HepG2 (cell line): Measurements from ENCODE around the gene CCDC117. TPM values are rescaled to one million over a fixed set of nuclear protein-coding genes. Genes with fewer than 3 reads are reported as not detected.

ENCODE experiments used
- ARID4A ChIP-seq: sonication (generic); formaldehyde crosslinking; IDR thresholded peaks from 2 replicates; pipeline ENCODE4 v1.5.0; 2020; ENCODE audit warnings: mild to moderate bottlenecking, missing genetic modification reagents, borderline replicate concordance
- ASH2L ChIP-seq: fragments of 300-600, 200-600 bp; sonication (generic); IDR thresholded peaks from 2 replicates; pipeline ENCODE4 v1.7.0; 2017; ENCODE audit warnings: low read depth, mild to moderate bottlenecking, moderate library complexity, mixed read lengths, low read length; ENCODE audit not compliant: insufficient read length
- BCL3 ChIP-seq: sonication (generic); formaldehyde crosslinking; IDR thresholded peaks from 2 replicates; pipeline ENCODE4 v1.5.1; 2020; ENCODE audit warnings: mild to moderate bottlenecking, missing genetic modification reagents, moderate library complexity
- CHD4 ChIP-seq: fragments of 200-600 bp; sonication (generic); IDR thresholded peaks from 2 replicates; pipeline ENCODE4 v1.7.0; 2017; ENCODE audit warnings: mild to moderate bottlenecking, low read length, borderline replicate concordance
- GATA4 ChIP-seq: sonication (generic); IDR thresholded peaks from 2 replicates; pipeline ENCODE4 v1.6.1; 2016; ENCODE audit warnings: antibody characterized with exemption, low read depth, borderline replicate concordance
- KLF6 ChIP-seq: IDR thresholded peaks from 2 replicates; pipeline ENCODE4 v1.8.0; 2016; ENCODE audit warnings: missing biosample characterization, missing genetic modification reagents
- PAX8 ChIP-seq: sonication (generic); formaldehyde crosslinking; IDR thresholded peaks from 2 replicates; pipeline ENCODE4 v1.8.0; 2022; ENCODE audit warnings: mild to moderate bottlenecking, missing genetic modification reagents, borderline replicate concordance
- REST ChIP-seq, 2 experiments: IDR thresholded peaks; 2 replicates each; pipeline ENCODE4 v1.6.1; 2011 to 2012; ENCODE audit warnings: low read length in 2 of 2, borderline replicate concordance in 1 of 2, low read depth in 1 of 2, mild to moderate bottlenecking in 1 of 2, moderate library complexity in 1 of 2
- RFX5 ChIP-seq: IDR thresholded peaks from 2 replicates; pipeline ENCODE4 v1.6.1; 2011; ENCODE audit warnings: low read depth, low read length, improper control_type of control experiment
- TARDBP ChIP-seq: sonication (generic); formaldehyde crosslinking; IDR thresholded peaks from 2 replicates; pipeline ENCODE4 v1.8.0; 2022; ENCODE audit warnings: mild to moderate bottlenecking, missing genetic modification reagents
- ZBTB1 ChIP-seq: sonication (generic); formaldehyde crosslinking; IDR thresholded peaks from 2 replicates; pipeline ENCODE4 v1.4.0; 2020; ENCODE audit warnings: missing genetic modification reagents, borderline replicate concordance
- ZBTB25 ChIP-seq: IDR thresholded peaks from 2 replicates; pipeline ENCODE4 v1.6.1; 2018; ENCODE audit warnings: missing genetic modification reagents
- ZMYM4 ChIP-seq: sonication (generic); formaldehyde crosslinking; IDR thresholded peaks from 2 replicates; pipeline ENCODE4 v1.8.1; 2023; ENCODE audit warnings: mild to moderate bottlenecking, missing genetic modification reagents
- ZNF17 ChIP-seq: sonication (generic); formaldehyde crosslinking; IDR thresholded peaks from 2 replicates; pipeline ENCODE4 v1.5.0; 2020; ENCODE audit warnings: mild to moderate bottlenecking, missing genetic modification reagents
- ZNF24 ChIP-seq: fragments of 450-650 bp; IDR thresholded peaks from 2 replicates; pipeline ENCODE4 v1.6.1; 2017; ENCODE audit warnings: antibody characterized with exemption, mild to moderate bottlenecking
- ZNF296 ChIP-seq: sonication (generic); formaldehyde crosslinking; conservative IDR thresholded peaks from 2 replicates; pipeline ENCODE4 v1.5.0; 2020; ENCODE audit warnings: mild to moderate bottlenecking, missing genetic modification reagents
- ZNF350 ChIP-seq: sonication (generic); formaldehyde crosslinking; IDR thresholded peaks from 2 replicates; pipeline ENCODE4 v1.4.0; 2020; ENCODE audit warnings: mild to moderate bottlenecking, low read depth, missing genetic modification reagents, borderline replicate concordance
- ZNF737 ChIP-seq: sonication (generic); formaldehyde crosslinking; IDR thresholded peaks from 2 replicates; pipeline ENCODE4 v1.5.0; 2020; ENCODE audit warnings: missing genetic modification reagents, mild to moderate bottlenecking, borderline replicate concordance
- polyA plus RNA-seq, 8 experiments: library from polyadenylated mRNA; depleted of rRNA in 3 of 8; stranded (reverse) in 7 of 8; unstranded in 1 of 8; fragments of >200 nt; fragmentation: Illumina TruSeq in 4 of 8; extraction: Trizol in 4 of 8; gene quantifications; 2 replicates each; pipeline versions ENCODE4 v1.2.1 to v1.2.3, GENCODE V29; 2011 to 2016; ENCODE audit warnings: low read depth in 4 of 8, missing spikeins in 1 of 8, mixed read lengths in 1 of 8; ENCODE audit not compliant: insufficient read depth in 1 of 8
- total RNA-seq, 5 experiments: library from RNA; depleted of rRNA; stranded (reverse); fragments of >200 nt; fragmentation: Illumina TruSeq; extraction: Trizol; gene quantifications; 2 replicates each; pipeline ENCODE4 v1.2.3, GENCODE V29; 2016; ENCODE audit warnings: low read depth in 1 of 5

CCDC117 gene
- total and polyA plus RNA-seq, 2 of the 13 experiments (the other 11 are each of a cell fraction or from before 2014, with no cell fraction given), result 12.6 to 34.2 TPM

GRCh38 chr22:28819253-28820096 is 47.0 kb downstream of the CCDC117 start (continued):
- TF ChIP-seq REST (IDR thresholded peaks at IDR 0.05; ENCODE audit: borderline replicate concordance in 1 of 2, low read depth in 1 of 2, low read length in 2 of 2) (peak in 1 of 2 experiments; percentile 54; a peak in 1 of 4 replicates), KLF6 (CRISPR knock-in tag) (no peak), ASH2L (peak; percentile 36), CHD4 (peak; percentile 83; the same call in 1 of the 2 replicates), ZMYM4 (peak; percentile 70), ZBTB1 (CRISPR knock-in tag) (no peak), PAX8 (CRISPR knock-in tag) (no peak), TARDBP (CRISPR knock-in tag) (no peak), ARID4A (CRISPR knock-in tag) (peak; percentile 45; the same call in 1 of the 2 replicates), BCL3 (CRISPR knock-in tag) (no peak), ZNF350 (CRISPR knock-in tag) (peak; percentile 26; the same call in 1 of the 2 replicates), ZNF24 (no peak), ZNF296 (CRISPR knock-in tag) (no peak), GATA4 (0 out of 2 replicates have a peak, but pooled peaks have one; percentile 53), ZNF17 (no peak), RFX5 (no peak), ZBTB25 (CRISPR knock-in tag) (peak; percentile 23; the same call in 1 of the 2 replicates), ZNF737 (CRISPR knock-in tag) (no peak)
